GM21529 (cell line): ENCODE data around the gene EOLA1.
"Not testable (repeated sequence)": the region's sequence is repeated elsewhere in the genome, so short reads cannot be mapped to it uniquely, and the experiment has no call there.

Source experiments
- ATAC-seq: cut with Tn5 transposase; IDR thresholded peaks from one replicate; pipeline ENCODE4 v1.9.1; 2021; ENCODE audit not compliant: unreplicated experiment

The EOLA1 gene

GRCh38 chrX:149540621-149541520 lies at the start of gene EOLA1:
EOLA1 (plus strand) TSS chrX:149541012; CDS start chrX:149545631, 4,619 bp downstream.
- peak; percentile 74 for ATAC-seq

DNA sequence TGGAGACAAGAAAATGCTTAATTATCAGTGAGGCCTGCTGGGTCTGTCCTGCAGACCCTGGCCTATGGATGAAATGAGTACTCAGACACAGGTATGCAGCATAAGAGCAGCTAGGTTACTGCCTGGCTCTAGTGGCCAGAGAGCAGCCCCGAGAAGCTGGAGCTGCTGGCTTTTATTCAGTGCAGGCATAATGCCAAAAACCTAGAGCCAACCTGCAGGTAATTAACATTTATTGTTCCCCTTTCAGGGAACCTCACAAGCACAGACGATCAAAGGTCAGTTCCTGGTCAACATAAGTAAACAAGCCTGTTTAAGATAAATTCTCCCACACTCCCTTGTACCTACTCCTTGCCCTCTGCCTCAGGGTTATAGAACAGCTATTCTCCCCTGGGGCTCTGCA lies 49.0 kb upstream of the EOLA1 start:
- no peak for ATAC-seq

DNA sequence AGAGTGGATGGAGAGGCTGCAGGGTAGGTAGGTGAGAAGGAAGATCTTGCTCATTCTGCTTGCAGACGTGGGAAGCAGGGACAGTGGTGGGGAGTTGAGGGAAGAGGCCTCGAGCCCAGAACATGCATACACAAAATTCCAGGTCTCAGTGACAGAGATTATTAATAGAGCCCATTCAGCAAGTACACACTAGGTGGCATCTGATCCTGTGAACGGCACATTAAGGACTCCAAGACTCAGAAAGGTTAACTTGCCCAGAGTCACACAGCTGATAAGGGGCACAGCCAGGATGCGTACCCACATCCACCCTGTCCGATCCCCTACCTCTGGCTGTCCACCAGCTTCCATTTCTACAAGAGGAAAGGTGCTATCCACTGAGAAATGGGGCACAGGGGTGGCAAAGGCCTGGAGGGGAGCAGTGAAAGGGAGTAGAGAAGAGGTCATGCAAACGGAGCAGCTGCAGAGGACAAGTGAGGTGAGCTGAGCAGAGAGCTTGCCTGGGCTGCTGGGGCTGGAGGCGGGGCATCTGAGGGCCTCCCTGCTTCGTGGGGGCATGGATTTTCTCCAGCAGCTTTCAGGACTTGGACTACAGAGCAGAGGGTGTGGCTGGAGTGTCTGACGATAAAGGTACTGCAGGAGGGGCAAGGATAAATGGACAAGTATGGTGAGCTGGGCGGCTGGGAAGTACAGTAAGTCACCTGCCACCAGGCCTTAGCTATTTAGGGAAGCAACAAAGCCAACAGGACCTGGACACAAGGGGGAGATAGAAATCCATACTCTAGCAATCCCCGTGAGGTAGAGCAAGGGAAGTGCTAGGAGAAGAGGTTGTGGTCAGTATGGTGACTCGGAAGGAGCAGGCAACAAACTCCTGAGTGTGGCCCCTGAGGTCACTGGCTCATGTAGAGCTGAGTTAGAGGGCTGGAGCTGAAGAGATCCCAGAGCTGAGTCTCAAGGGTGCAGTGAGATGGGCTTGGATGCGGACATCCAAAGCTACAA lies 46.9 kb upstream of the EOLA1 start:
- ATAC-seq, result no peak

DNA sequence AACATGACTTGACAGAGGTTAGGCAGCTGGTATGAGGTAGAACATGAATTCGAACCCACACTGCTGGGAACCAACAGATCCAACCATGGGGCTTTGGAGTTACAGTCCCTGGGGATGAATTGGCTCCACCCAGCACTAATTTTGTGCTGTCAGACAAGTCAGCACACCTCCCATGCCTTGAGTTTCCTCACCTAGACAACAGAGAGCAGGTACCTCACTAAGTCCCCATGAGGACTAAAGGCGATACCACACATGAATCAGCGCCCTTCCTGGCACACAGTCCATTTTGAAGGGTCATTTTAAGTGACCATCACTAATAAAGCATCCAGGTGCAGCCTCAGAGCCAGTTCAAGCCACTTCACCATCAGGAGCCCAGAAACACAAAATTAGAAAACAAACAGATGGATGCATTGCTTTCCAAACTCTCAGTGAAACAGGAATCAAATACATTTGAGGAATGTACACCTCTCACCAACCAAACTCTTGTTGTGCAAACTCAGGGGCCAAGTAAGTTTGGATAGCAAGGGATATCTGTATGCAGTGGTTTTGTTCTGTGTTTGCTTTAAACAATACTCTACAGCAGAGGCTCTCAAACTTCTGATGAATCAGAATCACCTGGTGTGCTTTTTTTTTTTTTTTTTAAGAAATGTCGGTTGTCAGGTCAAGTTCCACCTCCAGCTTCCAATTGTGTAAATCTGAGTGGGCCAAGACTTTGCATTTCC lies 45.8 kb upstream of the EOLA1 start:
- ATAC-seq, result no peak

DNA sequence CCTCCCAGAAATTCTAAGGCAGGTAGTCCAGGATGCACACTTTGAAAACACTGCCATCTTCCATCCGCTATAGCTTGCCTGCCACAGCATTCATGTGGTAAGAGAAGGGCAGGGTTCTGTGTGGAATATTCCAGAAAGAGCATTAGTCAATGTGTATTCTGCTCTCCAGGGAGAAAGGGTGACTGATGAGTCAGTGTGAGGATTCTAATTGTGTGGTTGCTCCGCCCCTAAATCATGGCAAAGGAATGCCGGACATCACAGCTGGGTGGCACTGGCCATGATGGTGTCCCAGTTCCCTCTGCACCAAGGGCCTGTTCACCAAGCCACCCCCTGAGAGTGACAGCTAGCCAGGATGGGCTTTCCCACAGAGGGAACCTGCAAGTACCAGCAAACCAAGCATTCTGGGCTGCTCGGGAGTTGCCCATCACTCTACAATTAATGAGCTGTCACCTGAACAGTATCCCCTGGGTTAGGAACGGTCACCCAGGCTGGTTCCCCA lies 45.2 kb upstream of the EOLA1 start:
- ATAC-seq, result no peak

DNA sequence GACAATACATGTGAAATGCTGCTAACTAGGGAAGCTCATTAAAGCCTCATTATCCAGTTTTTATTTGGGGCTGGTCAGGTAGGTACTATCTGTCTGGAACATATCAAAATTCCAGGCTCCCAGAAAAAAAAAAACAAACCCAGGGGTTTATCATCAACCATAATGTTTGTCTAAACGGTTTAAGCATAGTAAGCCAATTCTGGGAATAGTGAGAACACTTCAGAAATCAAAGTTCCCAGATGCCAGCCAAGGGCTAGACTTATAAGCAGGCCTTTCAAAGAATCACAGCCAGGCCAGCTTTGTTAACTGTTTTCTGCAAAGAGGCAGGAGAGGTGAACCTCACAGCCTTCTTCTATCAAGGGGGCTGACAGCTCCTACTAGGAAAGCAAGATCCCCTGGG lies 43.8 kb upstream of the EOLA1 start:
- no peak for ATAC-seq

DNA sequence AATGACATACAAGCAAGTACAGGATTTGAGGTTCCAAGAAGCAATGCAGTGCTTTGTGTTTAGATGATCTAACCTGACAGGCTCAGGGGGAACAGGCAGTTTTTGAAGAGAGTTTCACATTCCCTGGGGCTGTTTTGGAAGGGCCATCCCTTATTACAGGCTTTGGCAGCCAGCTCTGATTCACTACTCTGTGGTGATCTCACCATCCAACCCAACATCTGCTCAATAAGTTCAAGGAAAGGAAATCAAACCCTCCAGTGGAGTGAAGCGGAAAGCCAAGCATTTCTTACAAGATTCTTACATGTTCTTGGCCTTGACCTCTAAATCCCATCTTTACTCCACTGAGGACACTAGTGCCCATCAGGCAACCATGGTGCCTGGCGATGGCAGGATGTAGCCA lies 43.2 kb upstream of the EOLA1 start:
- ATAC-seq, result no peak

- ATAC-seq, result no peak
Observed at GRCh38 chrX:149498767-149499166, 42.0 kb upstream of the EOLA1 start.

DNA sequence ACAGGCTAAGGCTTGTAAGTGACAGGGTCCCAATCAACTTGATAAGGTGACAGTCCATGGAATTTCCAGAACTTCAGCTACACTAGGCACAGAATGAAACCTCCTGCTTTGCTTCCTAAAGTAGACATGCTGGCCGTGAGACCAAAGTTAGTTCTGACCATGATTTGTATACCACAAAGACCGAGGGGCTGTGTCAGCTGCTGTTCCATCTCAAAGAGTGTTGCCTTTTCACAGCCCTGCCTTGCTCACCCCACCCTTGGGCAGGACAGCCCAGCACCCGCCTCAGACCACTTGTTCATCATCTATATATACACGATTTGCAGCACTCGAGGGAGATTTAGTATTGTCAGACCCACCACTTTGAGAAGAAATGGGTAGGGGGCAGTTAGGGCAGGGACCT lies 41.0 kb upstream of the EOLA1 start:
- ATAC-seq, result no peak

- not testable (repeated sequence) for ATAC-seq
Observed at GRCh38 chrX:149502923-149503322, 37.9 kb upstream of the EOLA1 start.

DNA sequence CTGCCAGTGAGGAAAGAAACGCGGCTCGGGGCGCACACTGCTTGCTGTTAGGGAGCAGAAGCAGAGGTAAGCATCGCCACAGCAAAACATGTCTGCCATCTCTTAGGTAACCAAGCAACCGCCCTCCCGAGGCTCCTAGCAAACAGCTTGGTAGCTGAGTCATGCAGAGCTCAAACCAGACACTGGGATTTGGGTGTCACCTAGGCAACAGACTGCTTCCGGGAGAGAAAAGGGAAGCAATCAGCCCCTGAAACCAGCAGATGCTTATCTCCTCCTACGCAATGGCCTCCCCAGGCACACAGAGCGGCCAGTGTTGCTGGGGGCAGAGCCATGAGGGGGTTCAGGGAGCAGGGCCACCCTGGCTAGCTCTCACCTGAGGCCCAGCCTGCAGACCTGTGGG lies 37.4 kb upstream of the EOLA1 start:
- peak; percentile 68 for ATAC-seq

DNA sequence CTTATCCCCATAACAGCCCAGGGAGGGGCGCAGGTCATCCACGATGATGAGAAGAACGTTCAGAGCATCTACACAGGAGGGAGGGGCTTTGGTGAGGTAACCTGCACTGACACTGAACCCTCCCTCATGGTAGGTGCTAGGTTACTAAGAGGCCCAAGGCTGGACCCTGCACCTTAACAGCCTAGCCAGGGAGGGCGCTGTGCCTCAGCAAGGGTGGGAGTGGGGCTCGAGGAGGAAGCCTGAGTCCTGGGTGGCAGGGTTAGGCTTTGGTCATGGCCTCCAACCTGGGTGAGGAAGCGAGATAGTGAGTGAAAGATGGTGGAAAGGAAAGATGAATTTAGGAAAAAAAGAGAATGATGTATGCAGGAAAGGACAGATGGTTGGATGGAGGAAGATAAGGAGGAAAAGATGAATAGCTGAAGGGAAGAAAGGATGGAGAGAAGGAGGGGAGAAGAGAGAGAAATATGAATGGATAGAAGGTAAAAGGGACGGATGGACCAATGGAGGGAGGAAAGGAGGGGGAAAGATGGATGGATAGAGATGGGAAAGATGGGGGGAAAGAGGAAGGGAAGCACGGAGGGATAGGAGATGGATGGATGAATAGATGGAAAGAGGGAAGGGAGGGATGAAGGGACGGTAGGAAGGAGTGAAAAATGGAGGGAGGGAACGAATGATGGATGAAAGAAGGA lies 36.4 kb upstream of the EOLA1 start:
- peak; percentile 46 for ATAC-seq

DNA sequence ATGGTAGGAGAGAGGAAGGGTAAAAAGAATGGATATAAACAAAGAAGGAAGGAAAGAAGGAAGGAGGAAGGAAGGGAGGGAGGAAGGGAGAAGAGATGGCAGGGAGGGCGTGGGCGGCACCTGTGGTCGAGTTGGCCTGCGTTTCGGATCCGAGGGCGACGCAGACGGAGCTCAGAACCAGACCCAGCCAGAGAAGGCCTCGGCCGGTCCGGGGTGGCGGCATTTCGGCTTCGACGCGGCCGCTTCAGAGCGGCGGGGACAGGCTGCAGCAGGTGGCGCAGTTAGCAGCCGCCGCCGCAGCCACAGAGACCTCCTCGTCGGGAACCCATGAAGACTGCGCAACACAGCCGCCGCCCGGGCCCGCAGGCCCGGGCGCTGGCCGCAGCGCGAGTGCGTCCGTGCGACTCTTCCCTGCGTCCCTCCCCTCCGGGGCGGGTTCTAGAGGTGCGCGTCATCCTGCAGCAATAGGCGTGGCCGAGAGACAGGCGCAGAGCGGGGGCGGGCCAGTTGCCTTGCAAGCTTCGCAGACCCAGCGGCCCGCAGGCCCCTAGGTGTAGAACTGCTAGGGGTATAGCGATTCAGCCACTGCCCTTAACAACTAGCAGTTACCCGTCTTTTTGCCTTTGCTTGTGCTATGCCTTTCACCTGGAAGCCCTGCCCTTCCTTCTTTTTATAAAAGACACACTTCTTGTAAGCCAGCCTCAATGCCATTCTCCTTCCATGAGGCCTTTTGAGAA lies 35.7 kb upstream of the EOLA1 start, which contains the start of gene IDS:
Gene IDS (minus strand): TSS at position 392 of the 737 bp plus-strand sequence. CDS start 169 bp downstream, at position 223.
- ATAC-seq, result peak; percentile 67

GRCh38 chrX:149505671-149506070 lies 35.1 kb upstream of the EOLA1 start:
- ATAC-seq, result no peak

DNA sequence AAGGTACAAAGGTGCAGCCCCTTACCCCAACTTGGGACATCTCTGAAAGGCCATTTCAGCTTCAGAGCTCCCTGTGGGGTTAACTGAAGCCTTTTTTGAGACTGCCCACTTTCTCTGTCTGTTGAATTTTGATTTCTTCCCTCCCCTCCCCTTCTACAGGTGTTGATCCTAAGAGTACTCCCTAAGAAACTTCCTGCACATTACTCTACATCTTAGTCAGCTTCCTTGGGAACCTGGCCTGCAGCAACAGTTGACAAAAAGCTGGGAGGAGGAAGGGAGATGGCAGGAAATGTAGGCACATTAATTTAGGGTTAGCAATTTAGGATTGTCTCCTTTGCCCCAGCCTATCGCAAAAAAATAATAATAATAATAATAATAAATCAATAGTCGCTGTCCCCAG lies 34.5 kb upstream of the EOLA1 start:
- no peak for ATAC-seq

DNA sequence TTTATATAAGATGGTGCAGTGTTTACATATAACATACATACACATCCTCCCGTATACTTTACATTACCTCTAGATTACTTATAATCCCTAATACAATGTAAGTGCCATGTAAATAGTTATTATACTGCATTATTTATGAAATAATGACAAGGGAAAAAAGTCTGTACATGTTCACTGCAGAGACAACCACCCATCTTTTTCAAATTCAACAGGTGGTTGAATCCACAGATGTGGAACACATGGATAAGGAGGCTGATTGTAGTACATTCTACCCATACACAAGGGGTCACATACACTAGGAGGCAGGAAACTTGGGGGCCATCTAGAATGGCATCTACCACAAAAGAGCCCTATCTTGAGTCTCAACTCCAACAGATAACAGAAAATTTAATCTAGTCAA lies 32.3 kb upstream of the EOLA1 start:
- ATAC-seq, result no peak

DNA sequence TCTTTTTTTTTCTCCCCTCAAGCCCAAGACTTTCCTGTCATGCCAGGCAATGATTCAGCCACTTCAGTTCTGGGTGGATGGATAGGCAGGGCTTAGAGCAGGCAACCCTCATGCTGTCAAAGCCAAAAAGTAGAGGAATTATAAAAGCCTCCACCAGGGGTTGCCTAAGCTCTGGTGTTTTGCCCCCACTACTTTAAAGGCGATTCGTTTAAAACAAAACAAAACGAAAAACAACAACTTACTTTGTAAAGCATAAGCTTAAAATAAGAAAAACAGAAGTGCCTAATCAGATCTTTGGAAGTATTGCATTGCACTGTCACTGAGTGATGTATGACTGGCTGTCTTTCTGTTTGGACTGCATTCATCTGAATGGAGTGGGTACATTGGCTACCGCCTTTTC lies 30.4 kb upstream of the EOLA1 start:
- ATAC-seq, result no peak

DNA sequence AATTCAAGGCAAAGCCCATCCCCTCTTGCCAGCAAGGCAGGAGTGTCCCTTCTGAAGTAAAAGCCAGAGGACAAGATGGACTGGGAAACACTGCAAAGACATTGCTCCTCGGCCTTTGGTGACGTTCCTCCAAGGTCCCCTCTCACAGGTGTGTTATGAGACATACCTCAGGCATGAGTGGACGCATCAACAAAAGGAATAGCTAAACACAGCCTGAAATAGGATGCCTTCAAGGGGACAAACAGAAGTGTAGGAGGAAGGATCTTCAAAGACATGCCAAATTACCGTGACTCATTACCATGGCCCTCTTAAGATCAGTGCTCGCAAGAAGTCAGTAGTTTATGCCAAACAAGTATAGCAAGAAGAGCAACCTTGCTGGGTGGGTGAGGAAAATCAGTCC lies 29.7 kb upstream of the EOLA1 start:
- ATAC-seq, result no peak

GRCh38 chrX:149512225-149512885 lies 28.5 kb upstream of the EOLA1 start:
- ATAC-seq, result peak; percentile 87
